ENCODE data around the gene KIF3A.

The KIF3A gene

DNA sequence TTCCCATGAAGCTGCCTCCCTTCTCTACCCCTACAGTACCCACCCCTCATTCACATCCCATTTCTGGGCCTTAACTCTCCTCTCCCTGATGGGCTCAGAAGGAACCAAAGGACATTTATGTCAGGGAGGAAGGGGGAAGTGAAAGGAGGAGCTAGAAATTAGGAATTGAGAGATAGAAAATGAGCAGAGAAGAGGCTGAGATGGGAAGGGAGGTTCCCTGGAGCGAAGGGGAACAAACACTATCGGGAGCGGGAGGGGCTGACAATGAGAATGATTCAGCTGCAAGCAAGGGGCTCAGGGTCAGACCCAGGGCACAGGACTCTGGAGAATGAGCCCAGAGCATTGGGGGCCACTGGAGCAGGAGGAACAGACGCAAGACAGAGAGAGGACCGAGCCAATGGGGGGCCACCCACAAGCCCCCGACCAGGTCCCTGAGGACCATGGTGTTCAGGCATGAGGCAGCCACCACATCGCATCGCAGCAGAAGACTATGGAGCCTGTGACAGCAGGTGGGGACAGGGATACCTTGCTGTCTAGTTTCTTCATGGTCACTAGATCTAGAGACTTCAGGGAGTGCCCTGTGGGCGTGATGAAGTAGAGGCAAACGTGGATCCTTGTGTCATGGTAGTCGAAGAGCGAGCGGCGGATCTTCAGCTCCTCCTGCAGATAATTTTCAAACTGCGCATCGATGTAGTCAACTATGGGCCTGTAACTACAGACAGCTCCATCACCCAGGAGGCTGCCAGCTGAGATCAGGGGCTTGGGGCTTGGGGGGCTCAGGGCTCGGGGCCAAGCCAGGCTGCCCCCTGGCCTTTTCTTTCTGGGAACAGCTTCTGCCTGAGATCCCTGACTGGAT lies 26.1 kb upstream of the KIF3A start:
- Histone ChIP-seq H3K36me3 (ENCODE audit: control insufficient read depth in 1 of 2, insufficient read depth in 2 of 2, low read length in 2 of 2) (peaks cover 35 to 61% of the 10 kb centered on the region in 2 donors), H3K9me3 (ENCODE audit: control insufficient read depth in 1 of 2, low read length in 2 of 2) (no peaks in the 10 kb centered on the region), H3K9ac (ENCODE audit: low read depth in 1 of 2, low read length in 2 of 2) (no peak overlapping the region), H3K4me3 (ENCODE audit: low read depth in 1 of 2, low read length in 2 of 2) (no peak overlapping the region), H3K27me3 (ENCODE audit: control insufficient read depth in 1 of 2, insufficient read depth in 2 of 2, low read length in 2 of 2) (no peaks in the 10 kb centered on the region), H3K4me1 (ENCODE audit: control insufficient read depth in 1 of 2, insufficient read depth in 2 of 2, low read length in 2 of 2) (peaks cover 3 to 6% of the 10 kb centered on the region in 2 donors), H3K27ac (ENCODE audit: low read depth, low read length) (no peak overlapping the region)

DNA sequence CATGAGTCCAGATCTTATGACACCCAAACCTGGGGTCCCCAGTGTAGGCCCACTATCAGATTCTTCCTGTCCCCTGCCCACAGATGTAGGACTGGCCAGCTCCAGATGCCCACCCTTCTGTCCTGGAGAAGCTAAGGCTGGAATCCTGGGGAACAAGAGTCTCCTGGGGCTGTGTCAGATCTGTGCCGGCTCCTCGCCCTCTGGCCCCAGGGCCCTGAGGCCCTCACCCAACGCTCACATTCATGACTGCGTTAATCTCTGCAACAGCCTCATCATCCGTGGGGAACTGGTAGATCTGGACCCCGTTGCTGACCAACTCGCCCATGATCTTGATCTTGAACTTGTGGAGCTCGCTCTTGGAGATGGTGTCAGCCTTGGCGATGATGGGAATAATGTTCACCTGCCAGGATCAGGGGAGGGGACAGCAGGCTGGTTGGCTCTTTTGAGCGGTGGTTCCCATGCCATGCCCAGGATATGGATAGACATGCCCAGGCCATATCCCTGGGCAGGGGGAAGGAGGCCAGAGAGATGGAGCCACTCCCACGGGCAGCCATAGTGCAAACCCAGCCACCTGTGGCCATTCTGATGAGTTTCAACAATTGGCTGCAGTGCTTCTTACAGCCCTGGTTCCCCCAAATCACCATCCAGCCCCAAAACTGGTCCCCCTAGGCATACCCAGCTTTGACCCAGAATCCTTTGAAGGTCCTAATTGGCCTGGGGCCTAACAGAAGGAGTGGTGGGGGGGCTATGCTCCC lies 25.1 kb upstream of the KIF3A start:
- H3K9me3 ChIP-seq (ENCODE audit: control insufficient read depth in 1 of 2, low read length in 2 of 2), result no peaks in the 10 kb centered on the region
- H3K4me3 ChIP-seq (ENCODE audit: low read depth in 1 of 2, low read length in 2 of 2), result no peak overlapping the region
- no peak overlapping the region for H3K27ac ChIP-seq (ENCODE audit: low read depth, low read length)
- peaks cover 0 to 3% of the 10 kb centered on the region in 2 donors for H3K4me1 ChIP-seq (ENCODE audit: control insufficient read depth in 1 of 2, insufficient read depth in 2 of 2, low read length in 2 of 2)
- no peaks in the 10 kb centered on the region for H3K27me3 ChIP-seq (ENCODE audit: control insufficient read depth in 1 of 2, insufficient read depth in 2 of 2, low read length in 2 of 2)
- no peak overlapping the region for H3K9ac ChIP-seq (ENCODE audit: low read depth in 1 of 2, low read length in 2 of 2)
- H3K36me3 ChIP-seq (ENCODE audit: control insufficient read depth in 1 of 2, insufficient read depth in 2 of 2, low read length in 2 of 2), result peaks cover 35 to 70% of the 10 kb centered on the region in 2 donors

DNA sequence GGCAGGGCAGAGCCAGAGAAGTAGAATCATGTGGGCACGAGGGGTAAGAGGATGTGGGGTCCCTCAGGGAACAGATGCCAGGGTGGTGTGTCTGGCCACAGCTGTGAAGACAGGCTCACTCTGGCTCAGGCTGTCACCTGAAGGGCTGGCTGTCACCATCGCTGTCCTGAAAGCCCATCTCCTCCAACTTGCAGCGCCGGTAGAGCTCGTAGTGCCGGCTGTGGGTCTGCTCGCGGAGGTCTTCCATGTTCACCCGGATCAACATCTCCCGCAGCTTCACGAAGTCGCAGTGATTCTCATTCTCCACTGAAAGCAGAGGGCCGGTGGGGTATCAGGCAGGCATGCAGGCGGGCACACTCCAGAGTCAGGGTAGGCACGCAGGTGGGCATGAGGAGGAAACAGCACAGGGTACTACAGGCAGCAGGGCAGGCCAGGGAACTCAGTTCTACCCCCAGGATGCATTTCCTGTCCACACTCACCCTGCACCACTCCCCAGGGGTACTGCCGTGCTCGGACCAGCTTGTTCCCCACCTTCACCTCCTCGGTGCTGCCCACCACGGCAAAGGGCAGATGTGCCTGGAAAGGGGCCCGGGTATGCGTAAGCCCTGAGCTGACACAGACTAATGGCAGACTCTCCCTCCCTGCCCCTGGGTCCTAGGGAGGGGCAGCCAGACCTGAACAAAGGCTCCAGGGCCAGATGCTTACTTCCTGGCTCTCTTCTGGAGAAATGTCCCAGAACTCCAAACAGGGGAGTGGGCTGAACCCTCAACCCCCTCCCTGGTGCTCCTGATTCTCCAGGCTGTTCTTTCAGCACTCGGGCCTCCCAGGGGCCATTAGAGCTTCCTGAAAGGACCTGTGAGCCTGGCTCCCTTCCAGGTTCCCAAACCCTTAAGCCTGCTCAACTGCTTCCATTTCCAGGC lies 24.2 kb upstream of the KIF3A start:
- no peaks in the 10 kb centered on the region for H3K27me3 ChIP-seq (ENCODE audit: control insufficient read depth in 1 of 2, insufficient read depth in 2 of 2, low read length in 2 of 2)
- H3K9ac ChIP-seq (ENCODE audit: low read depth in 1 of 2, low read length in 2 of 2), result no peak overlapping the region
- H3K27ac ChIP-seq (ENCODE audit: low read depth, low read length), result no peak overlapping the region
- no peak overlapping the region for H3K4me3 ChIP-seq (ENCODE audit: low read depth in 1 of 2, low read length in 2 of 2)
- H3K36me3 ChIP-seq (ENCODE audit: control insufficient read depth in 1 of 2, insufficient read depth in 2 of 2, low read length in 2 of 2), result peaks cover 35 to 77% of the 10 kb centered on the region in 2 donors
- no peaks in the 10 kb centered on the region for H3K4me1 ChIP-seq (ENCODE audit: control insufficient read depth in 1 of 2, insufficient read depth in 2 of 2, low read length in 2 of 2)
- no peaks in the 10 kb centered on the region for H3K9me3 ChIP-seq (ENCODE audit: control insufficient read depth in 1 of 2, low read length in 2 of 2)

DNA sequence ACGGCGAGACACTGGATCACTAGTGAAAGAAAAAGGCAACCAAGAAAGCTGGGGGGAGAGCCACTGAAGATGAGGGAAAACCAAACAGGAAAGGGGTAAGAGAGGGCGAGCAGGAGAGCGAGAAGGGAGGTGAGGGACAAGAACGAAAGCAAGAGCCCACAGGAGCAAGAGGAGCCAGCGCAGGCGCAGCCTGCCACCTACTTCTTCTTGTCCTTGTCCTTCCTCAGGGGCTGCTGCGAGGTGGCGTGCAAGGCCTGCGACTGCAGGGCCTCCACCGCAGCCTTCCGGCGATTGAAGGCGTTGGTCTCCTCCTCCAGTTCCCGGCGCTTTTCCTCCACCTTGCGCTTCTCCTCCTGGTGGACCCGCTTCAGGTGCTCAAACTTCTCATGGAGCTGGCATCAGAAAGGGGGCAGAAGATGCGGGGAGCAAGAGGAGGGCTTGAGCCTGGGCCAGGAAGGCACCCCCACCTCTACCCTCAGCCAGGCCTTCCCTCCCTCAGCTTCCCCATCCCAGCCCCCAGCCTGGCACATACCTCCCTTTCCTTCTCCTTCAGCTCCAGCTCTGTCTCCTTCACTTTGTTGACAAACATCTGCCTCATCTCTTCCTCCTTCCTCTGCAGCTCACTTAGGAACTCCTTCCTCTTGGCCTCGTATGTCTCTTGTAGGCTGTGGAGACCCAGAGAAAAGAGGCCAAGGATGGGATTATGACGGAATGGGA lies 23.4 kb upstream of the KIF3A start:
- Histone ChIP-seq H3K4me3 (ENCODE audit: low read depth in 1 of 2, low read length in 2 of 2) (no peak overlapping the region), H3K36me3 (ENCODE audit: control insufficient read depth in 1 of 2, insufficient read depth in 2 of 2, low read length in 2 of 2) (peaks cover 35 to 79% of the 10 kb centered on the region in 2 donors), H3K27ac (ENCODE audit: low read depth, low read length) (no peak overlapping the region)

DNA sequence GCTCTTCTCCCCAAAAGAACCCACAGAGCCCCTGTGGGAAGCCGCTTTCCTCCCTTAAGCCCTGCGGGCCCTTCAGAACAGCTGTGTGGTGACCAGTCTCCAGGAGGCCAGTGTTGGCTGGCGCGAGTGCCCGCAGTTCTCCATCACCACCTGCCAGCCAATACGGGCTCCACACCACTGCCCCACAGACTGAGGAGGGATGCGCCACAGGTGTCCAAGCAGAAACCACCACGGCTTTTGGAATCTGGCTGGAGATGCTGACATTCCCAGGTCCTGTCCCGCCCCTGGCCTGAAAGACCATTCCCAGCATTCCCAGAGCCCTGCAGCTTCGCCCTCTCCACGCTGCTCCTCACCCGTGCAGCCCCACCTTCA lies 22.7 kb upstream of the KIF3A start:
- H3K4me3 ChIP-seq (ENCODE audit: low read depth in 1 of 2, low read length in 2 of 2), result no peak overlapping the region
- no peaks in the 10 kb centered on the region for H3K4me1 ChIP-seq (ENCODE audit: control insufficient read depth in 1 of 2, insufficient read depth in 2 of 2, low read length in 2 of 2)
- H3K9me3 ChIP-seq (ENCODE audit: control insufficient read depth in 1 of 2, low read length in 2 of 2), result no peaks in the 10 kb centered on the region
- no peak overlapping the region for H3K27ac ChIP-seq (ENCODE audit: low read depth, low read length)
- peaks cover 33 to 77% of the 10 kb centered on the region in 2 donors for H3K36me3 ChIP-seq (ENCODE audit: control insufficient read depth in 1 of 2, insufficient read depth in 2 of 2, low read length in 2 of 2)
- no peak overlapping the region for H3K9ac ChIP-seq (ENCODE audit: low read depth in 1 of 2, low read length in 2 of 2)
- no peaks in the 10 kb centered on the region for H3K27me3 ChIP-seq (ENCODE audit: control insufficient read depth in 1 of 2, insufficient read depth in 2 of 2, low read length in 2 of 2)

More for the DNA sequence above, 23.4 kb upstream of the KIF3A start:
- Histone ChIP-seq H3K9ac (ENCODE audit: low read depth in 1 of 2, low read length in 2 of 2) (no peak overlapping the region), H3K4me1 (ENCODE audit: control insufficient read depth in 1 of 2, insufficient read depth in 2 of 2, low read length in 2 of 2) (no peaks in the 10 kb centered on the region), H3K9me3 (ENCODE audit: control insufficient read depth in 1 of 2, low read length in 2 of 2) (no peaks in the 10 kb centered on the region), H3K27me3 (ENCODE audit: control insufficient read depth in 1 of 2, insufficient read depth in 2 of 2, low read length in 2 of 2) (no peaks in the 10 kb centered on the region)

DNA sequence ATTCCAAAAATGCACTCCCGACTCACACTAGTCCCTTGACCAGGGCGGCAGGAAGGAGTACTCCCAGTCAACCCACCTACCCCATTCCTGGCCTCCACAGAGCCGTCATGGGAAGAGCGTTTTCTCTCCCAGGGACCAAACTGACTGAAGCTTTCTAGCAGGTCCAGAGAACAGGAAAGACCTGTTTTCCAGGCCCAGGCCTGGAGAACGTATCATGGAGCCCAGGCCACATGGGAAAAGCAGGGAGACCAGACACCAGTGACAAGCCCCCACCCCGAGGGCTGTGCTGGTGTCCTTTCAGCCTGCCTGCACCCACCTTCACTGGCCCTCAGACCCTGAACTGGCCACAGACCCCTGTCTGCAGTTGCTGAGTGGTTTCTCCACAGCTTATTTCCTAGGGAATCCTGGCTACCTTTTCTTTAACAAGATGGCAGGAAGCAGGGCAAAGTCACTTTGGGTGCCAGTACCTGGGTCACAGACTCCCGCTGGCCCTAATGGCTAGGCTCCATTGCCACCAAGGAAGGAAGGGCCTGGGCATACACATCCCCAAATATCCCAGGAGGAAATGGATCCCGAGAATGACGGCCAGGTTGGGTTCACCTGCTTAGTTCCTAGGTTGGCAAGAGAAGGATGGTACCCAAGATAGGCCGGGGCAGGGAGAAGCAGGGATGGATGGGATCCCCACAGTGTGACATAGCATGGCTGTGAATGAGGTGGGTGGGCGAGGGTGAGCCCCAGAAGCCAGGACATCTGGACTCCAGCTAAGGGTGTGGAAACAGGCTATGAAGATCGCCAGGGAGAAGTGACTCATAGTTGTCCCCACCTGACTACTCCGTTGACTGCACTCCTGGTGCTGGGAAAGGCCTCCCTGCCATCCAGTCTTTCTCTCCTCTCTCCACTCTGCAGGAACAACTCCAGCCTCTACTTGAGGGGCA lies 22.0 kb upstream of the KIF3A start:
- Histone ChIP-seq H3K36me3 (ENCODE audit: control insufficient read depth in 1 of 2, insufficient read depth in 2 of 2, low read length in 2 of 2) (peaks cover 27 to 71% of the 10 kb centered on the region in 2 donors), H3K27ac (ENCODE audit: low read depth, low read length) (no peak overlapping the region)

DNA sequence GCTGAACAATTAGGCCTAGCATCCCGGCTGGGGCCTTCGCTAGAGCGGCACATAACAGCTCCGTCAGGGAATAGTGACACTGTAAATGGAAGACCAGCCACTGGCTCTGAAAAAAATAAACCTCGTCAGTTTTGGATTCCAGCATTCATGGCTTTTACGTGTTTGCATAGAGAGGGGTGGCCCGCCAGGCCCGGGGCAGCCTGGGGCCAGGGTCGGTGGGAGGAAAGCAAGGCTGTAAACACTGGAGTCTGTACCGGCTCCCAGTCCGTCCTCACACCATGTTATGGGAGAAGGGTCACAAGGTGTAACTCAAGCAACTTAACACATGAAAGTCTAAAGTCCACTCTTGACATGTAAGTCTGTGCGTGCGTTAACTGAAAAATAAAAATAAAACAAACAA lies 21.1 kb upstream of the KIF3A start:
- no peak overlapping the region for H3K27ac ChIP-seq (ENCODE audit: low read depth, low read length)
- no peak overlapping the region for H3K4me3 ChIP-seq (ENCODE audit: low read depth in 1 of 2, low read length in 2 of 2)
- no peaks in the 10 kb centered on the region for H3K4me1 ChIP-seq (ENCODE audit: control insufficient read depth in 1 of 2, insufficient read depth in 2 of 2, low read length in 2 of 2)
- no peaks in the 10 kb centered on the region for H3K9me3 ChIP-seq (ENCODE audit: control insufficient read depth in 1 of 2, low read length in 2 of 2)
- no peak overlapping the region for H3K9ac ChIP-seq (ENCODE audit: low read depth in 1 of 2, low read length in 2 of 2)
- H3K36me3 ChIP-seq (ENCODE audit: control insufficient read depth in 1 of 2, insufficient read depth in 2 of 2, low read length in 2 of 2), result peaks cover 24 to 67% of the 10 kb centered on the region in 2 donors
- H3K27me3 ChIP-seq (ENCODE audit: control insufficient read depth in 1 of 2, insufficient read depth in 2 of 2, low read length in 2 of 2), result no peaks in the 10 kb centered on the region

More for the DNA sequence above, 22.0 kb upstream of the KIF3A start:
- no peak overlapping the region for H3K9ac ChIP-seq (ENCODE audit: low read depth in 1 of 2, low read length in 2 of 2)
- H3K27me3 ChIP-seq (ENCODE audit: control insufficient read depth in 1 of 2, insufficient read depth in 2 of 2, low read length in 2 of 2), result no peaks in the 10 kb centered on the region
- no peak overlapping the region for H3K4me3 ChIP-seq (ENCODE audit: low read depth in 1 of 2, low read length in 2 of 2)
- H3K4me1 ChIP-seq (ENCODE audit: control insufficient read depth in 1 of 2, insufficient read depth in 2 of 2, low read length in 2 of 2), result no peaks in the 10 kb centered on the region
- H3K9me3 ChIP-seq (ENCODE audit: control insufficient read depth in 1 of 2, low read length in 2 of 2), result no peaks in the 10 kb centered on the region

DNA sequence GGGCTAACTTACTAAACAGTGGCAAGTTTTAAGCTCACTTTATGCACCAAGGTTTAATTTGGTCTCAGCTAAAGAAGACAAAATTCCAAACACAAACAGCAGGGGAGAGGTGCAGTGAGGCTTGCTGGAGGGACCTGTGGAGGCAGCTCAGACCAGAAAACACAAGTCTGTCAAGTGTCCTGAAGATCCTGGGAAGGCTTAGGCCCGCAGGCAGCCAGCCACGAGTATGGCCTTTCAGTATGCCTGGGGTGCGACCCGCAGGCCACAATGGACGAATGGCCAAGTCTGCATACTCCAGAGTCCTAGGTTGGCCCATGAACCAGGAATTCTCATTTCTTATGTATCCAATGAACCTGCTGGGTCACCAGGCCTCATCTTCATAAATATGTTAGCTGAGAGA lies 19.2 kb upstream of the KIF3A start:
- no peaks in the 10 kb centered on the region for H3K9me3 ChIP-seq (ENCODE audit: control insufficient read depth in 1 of 2, low read length in 2 of 2)
- no peak overlapping the region for H3K4me3 ChIP-seq (ENCODE audit: low read depth in 1 of 2, low read length in 2 of 2)
- no peaks in the 10 kb centered on the region for H3K27me3 ChIP-seq (ENCODE audit: control insufficient read depth in 1 of 2, insufficient read depth in 2 of 2, low read length in 2 of 2)
- peaks cover 11 to 62% of the 10 kb centered on the region in 2 donors for H3K36me3 ChIP-seq (ENCODE audit: control insufficient read depth in 1 of 2, insufficient read depth in 2 of 2, low read length in 2 of 2)
- H3K4me1 ChIP-seq (ENCODE audit: control insufficient read depth in 1 of 2, insufficient read depth in 2 of 2, low read length in 2 of 2), result no peaks in the 10 kb centered on the region
- H3K27ac ChIP-seq (ENCODE audit: low read depth, low read length), result no peak overlapping the region
- H3K9ac ChIP-seq (ENCODE audit: low read depth in 1 of 2, low read length in 2 of 2), result no peak overlapping the region

DNA sequence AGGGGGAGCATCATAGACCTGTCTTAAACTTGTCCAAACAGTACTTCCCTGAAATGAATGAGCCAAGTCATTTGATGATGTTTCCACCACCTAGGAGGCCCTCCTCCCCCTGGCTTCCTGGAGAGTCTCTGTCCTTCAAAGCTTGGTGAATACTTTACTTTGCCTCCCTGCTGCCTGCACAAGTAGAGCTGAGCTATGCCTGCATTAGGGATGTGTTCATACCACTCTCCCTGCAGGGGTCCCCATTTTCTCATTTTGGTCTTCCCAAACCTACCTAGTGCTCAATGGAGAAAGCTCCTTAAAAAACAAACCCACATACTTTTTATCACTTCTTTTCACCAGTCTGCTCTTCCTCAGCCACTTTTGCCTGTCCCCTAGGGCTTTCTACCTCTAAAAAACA lies 17.6 kb upstream of the KIF3A start:
- no peaks in the 10 kb centered on the region for H3K4me1 ChIP-seq (ENCODE audit: control insufficient read depth in 1 of 2, insufficient read depth in 2 of 2, low read length in 2 of 2)
- H3K27me3 ChIP-seq (ENCODE audit: control insufficient read depth in 1 of 2, insufficient read depth in 2 of 2, low read length in 2 of 2), result no peaks in the 10 kb centered on the region
- H3K27ac ChIP-seq (ENCODE audit: low read depth, low read length), result no peak overlapping the region
- peaks cover 8 to 52% of the 10 kb centered on the region in 2 donors for H3K36me3 ChIP-seq (ENCODE audit: control insufficient read depth in 1 of 2, insufficient read depth in 2 of 2, low read length in 2 of 2)
- H3K9me3 ChIP-seq (ENCODE audit: control insufficient read depth in 1 of 2, low read length in 2 of 2), result no peaks in the 10 kb centered on the region
- no peak overlapping the region for H3K9ac ChIP-seq (ENCODE audit: low read depth in 1 of 2, low read length in 2 of 2)
- H3K4me3 ChIP-seq (ENCODE audit: low read depth in 1 of 2, low read length in 2 of 2), result no peak overlapping the region
